HepG2 (cell line): ENCODE results near the gene PDE4D. TPM values are rescaled to one million over a fixed set of nuclear protein-coding genes. Genes with fewer than 3 reads are reported as not detected.

ENCODE experiments used
- ATAC-seq: fragments of 200-7000 bp; cut with Tn5 transposase; 3 replicates; pipeline ENCODE4 v1.9.1; 2020; ENCODE audit warnings: mild to moderate bottlenecking, moderate library complexity
- BruUV-seq: library from RNA; stranded (reverse); fragments of 400-500 nt; replicated peaks from 2 replicates; lab custom pipeline; 2021; lab: Mats Ljungman, UMichigan
- CTCF ChIA-PET: fragments of 300-600 bp; formaldehyde crosslinking; extraction: SDS; loops from one replicate; lab custom pipeline; 2021; ENCODE audit warnings: low total read pairs, inconsistent platforms, low intra/inter-chr PET ratio; lab: Yijun Ruan, JAX
- POLR2A ChIA-PET: fragments of 350-600 bp; sonication (Branson Sonifier 250); formaldehyde crosslinking; loops from one replicate; lab custom pipeline; 2020; ENCODE audit warnings: antibody characterized with exemption, inconsistent platforms; lab: Yijun Ruan, JAX
- DNase-seq: peaks from one replicate; pipeline ENCODE4 v3.0.0-alpha.2; 2015; ENCODE audit warnings: low spot score
- FAIRE-seq: peaks from 3 replicates; lab custom pipeline; 2011; peaks lifted over from hg19 to GRCh38; lab: Jason Lieb, UNC
- H2AFZ ChIP-seq: one replicate; pipeline ENCODE4 v1.6.1; 2011; ENCODE audit warnings: low read length, inconsistent platforms
- H3K27ac ChIP-seq: fragments of 300-600 bp; 3 replicates; pipeline ENCODE4 v1.8.0; 2011; ENCODE audit warnings: mixed run types, mild to moderate bottlenecking, mixed read lengths, low read length, inconsistent platforms; ENCODE audit not compliant: insufficient read depth; ENCODE audit errors: extremely low read length
- H3K27me3 ChIP-seq, 2 experiments: fragments of 200-600 bp in 1 of 2; 2 replicates in 1 of 2; 3 replicates in 1 of 2; pipeline versions ENCODE4 v1.6.0 to v1.8.0; 2011; ENCODE audit warnings: low read length in 2 of 2, mild to moderate bottlenecking in 2 of 2, moderate library complexity in 2 of 2, inconsistent platforms in 1 of 2; ENCODE audit not compliant: insufficient read depth in 2 of 2, control insufficient read depth in 1 of 2
- H3K36me3 ChIP-seq, 2 experiments: fragments of 200-600 bp in 1 of 2; replicated peaks in 1 of 2; 2 replicates in 1 of 2; 3 replicates in 1 of 2; pipeline versions ENCODE4 v1.5.1 to v1.8.0; 2011; ENCODE audit warnings: low read length in 2 of 2, inconsistent platforms in 1 of 2; ENCODE audit not compliant: insufficient read depth in 2 of 2, control insufficient read depth in 1 of 2
- H3K4me1 ChIP-seq: 2 replicates; pipeline ENCODE4 v1.5.1; 2012; ENCODE audit warnings: low read length, inconsistent platforms; ENCODE audit not compliant: insufficient read depth
- H3K4me2 ChIP-seq: 2 replicates; pipeline ENCODE4 v1.6.0; 2011; ENCODE audit warnings: low read depth, low read length, inconsistent platforms
- H3K4me3 ChIP-seq, 3 experiments: fragments of 200-600 bp in 1 of 3; sonication (generic), shearing (Covaris generic) in 1 of 3; replicated peaks in 1 of 3; 2 replicates each; pipeline ENCODE4 v1.5.1; 2011 to 2016; ENCODE audit warnings: low read length in 3 of 3, inconsistent platforms in 2 of 3, low read depth in 2 of 3, mild to moderate bottlenecking in 2 of 3, control low read depth in 1 of 3, mixed read lengths in 1 of 3; ENCODE audit not compliant: insufficient read depth in 1 of 3
- H3K79me2 ChIP-seq: one replicate; pipeline ENCODE4 v1.6.1; 2011; ENCODE audit warnings: low read length, inconsistent platforms; ENCODE audit not compliant: insufficient read depth
- H3K9ac ChIP-seq: 2 replicates; pipeline ENCODE4 v1.6.0; 2011; ENCODE audit warnings: mild to moderate bottlenecking, low read depth, low read length, inconsistent platforms; ENCODE audit not compliant: insufficient read depth
- H3K9me3 ChIP-seq: 2 replicates; pipeline ENCODE4 v1.5.1; 2012; ENCODE audit warnings: mild to moderate bottlenecking, low read length
- H4K20me1 ChIP-seq: 2 replicates; pipeline ENCODE4 v1.6.0; 2011; ENCODE audit warnings: inconsistent platforms, mild to moderate bottlenecking, low read length, moderate library complexity; ENCODE audit not compliant: insufficient read depth
- ATF2 ChIP-seq: sonication (generic); formaldehyde crosslinking; IDR thresholded peaks from 2 replicates; pipeline ENCODE4 v1.4.0; 2020; ENCODE audit warnings: missing genetic modification reagents
- CBX1 ChIP-seq: IDR thresholded peaks from one replicate; pipeline ENCODE4 v1.6.1; 2016; ENCODE audit warnings: antibody characterized with exemption, low read depth
- FOXJ3 ChIP-seq: sonication (generic); formaldehyde crosslinking; IDR thresholded peaks from 2 replicates; pipeline ENCODE4 v1.4.0; 2020; ENCODE audit warnings: missing genetic modification reagents, mild to moderate bottlenecking, borderline replicate concordance
- FOXO1 ChIP-seq: sonication (generic); formaldehyde crosslinking; IDR thresholded peaks from 2 replicates; pipeline ENCODE4 v1.4.0; 2020; ENCODE audit warnings: missing genetic modification reagents
- JDP2 ChIP-seq: sonication (generic); formaldehyde crosslinking; IDR thresholded peaks from 2 replicates; pipeline ENCODE4 v1.8.1; 2022; ENCODE audit warnings: missing genetic modification reagents, borderline replicate concordance
- PHB2 ChIP-seq: fragments of 450-650 bp; IDR thresholded peaks from 2 replicates; pipeline ENCODE4 v1.6.1; 2018; ENCODE audit not compliant: partially characterized antibody
- STAT5B ChIP-seq: sonication (generic); formaldehyde crosslinking; IDR thresholded peaks from 2 replicates; pipeline ENCODE4 v1.4.0; 2020; ENCODE audit warnings: missing genetic modification reagents
- TEF ChIP-seq: sonication (generic); formaldehyde crosslinking; IDR thresholded peaks from 2 replicates; pipeline ENCODE4 v1.5.0; 2020; ENCODE audit warnings: missing genetic modification reagents
- ZBTB21 ChIP-seq: sonication (generic); formaldehyde crosslinking; IDR thresholded peaks from 2 replicates; pipeline ENCODE4 v1.4.0; 2020; ENCODE audit warnings: missing genetic modification reagents
- ZNF431 ChIP-seq: sonication (generic); formaldehyde crosslinking; IDR thresholded peaks from 2 replicates; pipeline ENCODE4 v1.9.0; 2022; ENCODE audit warnings: missing genetic modification reagents, low read depth, mild to moderate bottlenecking, borderline replicate concordance
- ZNF773 ChIP-seq: sonication (generic); formaldehyde crosslinking; IDR thresholded peaks from 2 replicates; pipeline ENCODE4 v1.4.0; 2020; ENCODE audit warnings: missing genetic modification reagents, borderline replicate concordance
- ZNF878 ChIP-seq: sonication (generic); formaldehyde crosslinking; IDR thresholded peaks from 2 replicates; pipeline ENCODE4 v1.8.1; 2023; ENCODE audit warnings: mild to moderate bottlenecking, missing genetic modification reagents, moderate library complexity
- WGBS: methylation state at CpG from one replicate; pipeline ENCODE4 v1.1.6; 2017; ENCODE audit warnings: low lambda C conversion rate; 5-methylcytosine and 5-hydroxymethylcytosine counted together
- in situ Hi-C: cut with HindIII; loops from 2 replicates; pipeline ENCODE4 v1.10.0; 2017; ENCODE audit warnings: low pct_unique_long_range_greater_than_20kb; ENCODE audit not compliant: extremely low pct_ligation_motif_present
- intact Hi-C: fragments of 100-400 bp; cut with micrococcal nuclease; formaldehyde crosslinking; loops from one replicate; pipeline ENCODE4 v1.10.0; 2022; ENCODE audit not compliant: unreplicated experiment
- polyA plus RNA-seq, 8 experiments: library from polyadenylated mRNA; depleted of rRNA in 3 of 8; stranded (reverse) in 7 of 8; unstranded in 1 of 8; fragments of >200 nt; fragmentation: Illumina TruSeq in 4 of 8; extraction: Trizol in 4 of 8; gene quantifications; 2 replicates each; pipeline versions ENCODE4 v1.2.1 to v1.2.3, GENCODE V29; 2011 to 2016; ENCODE audit warnings: low read depth in 4 of 8, missing spikeins in 1 of 8, mixed read lengths in 1 of 8; ENCODE audit not compliant: insufficient read depth in 1 of 8
- total RNA-seq, 5 experiments: library from RNA; depleted of rRNA; stranded (reverse); fragments of >200 nt; fragmentation: Illumina TruSeq; extraction: Trizol; gene quantifications; 2 replicates each; pipeline ENCODE4 v1.2.3, GENCODE V29; 2016; ENCODE audit warnings: low read depth in 1 of 5
- TF ChIP-seq, protein P1 (sequence below): sonication (generic); formaldehyde crosslinking; IDR thresholded peaks from 2 replicates; pipeline ENCODE4 v1.4.0; 2020; ENCODE audit warnings: missing genetic modification reagents

The PDE4D gene
- total and polyA plus RNA-seq, 2 of the 13 experiments (the other 11 are each of a cell fraction or from before 2014, with no cell fraction given): 7.0 to 12.2 TPM

DNA sequence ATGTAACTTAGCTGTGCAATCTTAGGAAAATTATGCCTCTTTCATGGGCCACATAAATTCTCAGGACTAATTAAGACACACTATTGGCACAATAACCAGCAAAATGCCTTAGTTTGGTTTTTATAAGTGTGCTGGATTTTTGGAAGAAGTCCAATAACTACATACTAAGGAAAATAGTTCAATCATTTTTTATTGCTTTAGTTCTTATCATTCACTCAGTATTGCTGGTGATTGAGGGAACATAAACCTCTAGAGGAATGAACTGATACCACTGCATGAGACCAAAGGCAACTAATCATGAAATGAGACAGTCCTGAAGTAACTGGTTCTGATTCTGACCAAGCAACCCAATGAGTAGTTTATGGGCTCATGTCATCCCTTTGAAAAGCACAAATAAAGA lies 571.5 kb downstream of the PDE4D start (continued):
- TF ChIP-seq FOXO1 (CRISPR knock-in tag): no peak
- no peak for TF ChIP-seq ZNF878 (CRISPR knock-in tag)
- TF ChIP-seq, protein P1, sequence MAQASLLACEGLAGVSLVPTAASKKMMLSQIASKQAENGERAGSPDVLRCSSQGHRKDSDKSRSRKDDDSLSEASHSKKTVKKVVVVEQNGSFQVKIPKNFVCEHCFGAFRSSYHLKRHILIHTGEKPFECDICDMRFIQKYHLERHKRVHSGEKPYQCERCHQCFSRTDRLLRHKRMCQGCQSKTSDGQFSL: no peak

DNA sequence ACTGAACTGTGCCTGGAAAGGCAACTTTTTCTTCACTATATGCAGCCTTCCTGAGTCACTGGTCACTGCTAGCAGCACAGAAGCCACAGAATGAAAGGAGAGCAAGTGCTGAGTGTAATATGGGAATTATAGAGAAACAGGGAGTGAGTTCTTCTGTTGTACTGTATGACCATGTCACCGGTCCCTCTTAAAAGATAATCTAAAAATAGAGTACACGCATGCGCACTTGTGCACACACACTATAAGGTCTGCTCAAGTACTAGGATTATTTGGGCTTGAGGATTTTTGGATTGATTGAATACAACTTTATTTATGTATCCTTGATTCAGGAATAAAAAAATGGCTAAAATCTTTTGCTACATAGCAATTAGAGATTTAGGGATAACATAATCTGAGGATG lies 571.9 kb downstream of the PDE4D start:
- no TSS peak for BruUV-seq
- intact Hi-C loops: no loop called here
- ChIA-PET CTCF (no interaction called here), POLR2A (no interaction called here)
- TF ChIP-seq STAT5B (CRISPR knock-in tag) (no peak), FOXJ3 (CRISPR knock-in tag) (no peak), ZNF773 (CRISPR knock-in tag) (no peak)
- no peaks in the 10 kb centered on the region for H3K9me3 ChIP-seq
- H3K4me2 ChIP-seq: no peak overlapping the region
- H2AFZ ChIP-seq: no peak overlapping the region
- H4K20me1 ChIP-seq: no peaks in the 10 kb centered on the region
- H3K36me3 ChIP-seq: no peaks in the 10 kb centered on the region
- in situ Hi-C loops: no loop called here
- DNase-seq (no peak), ATAC-seq (no peak), FAIRE-seq (no peak)
- 100% methylated on average over 3 of the region's 3 CpGs for WGBS
- H3K4me1 ChIP-seq: peaks cover 12% of the 10 kb centered on the region
- H3K79me2 ChIP-seq: no peaks in the 10 kb centered on the region
- no peaks in the 10 kb centered on the region for H3K27me3 ChIP-seq
- no peak overlapping the region for H3K9ac ChIP-seq
- no peak overlapping the region for H3K4me3 ChIP-seq
- H3K27ac ChIP-seq: no peak overlapping the region

DNA sequence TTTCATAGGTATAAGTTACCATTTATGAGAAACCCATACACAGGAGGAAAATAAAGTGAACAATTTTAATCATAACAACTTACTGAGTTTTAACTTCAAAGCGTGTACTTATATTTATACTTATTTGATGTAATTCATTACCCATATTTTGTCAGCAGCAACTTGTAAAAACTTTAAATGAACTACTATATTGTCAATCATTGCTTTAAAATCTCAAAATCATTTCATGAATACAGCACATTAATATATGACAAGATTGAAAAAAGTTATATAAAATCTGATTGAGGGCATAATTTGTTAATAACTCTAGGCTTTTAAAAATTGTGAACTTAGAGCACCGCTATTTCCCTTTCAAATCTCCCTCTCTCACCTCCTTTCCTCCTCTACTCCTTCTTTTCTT lies 573.1 kb downstream of the PDE4D start:
- Histone ChIP-seq H3K27ac (no peak overlapping the region), H4K20me1 (no peaks in the 10 kb centered on the region), H3K9ac (no peak overlapping the region), H3K4me3 (no peak overlapping the region), H2AFZ (no peak overlapping the region), H3K4me2 (no peak overlapping the region), H3K27me3 (no peaks in the 10 kb centered on the region), H3K4me1 (peaks cover 10% of the 10 kb centered on the region), H3K9me3 (no peaks in the 10 kb centered on the region), H3K79me2 (no peaks in the 10 kb centered on the region), H3K36me3 (no peaks in the 10 kb centered on the region)
- 76% methylated on average over 2 of the region's 2 CpGs for WGBS
- FAIRE-seq (no peak), DNase-seq (no peak), ATAC-seq (no peak)
- intact Hi-C loops: no loop called here
- ChIA-PET POLR2A (no interaction called here), CTCF (no interaction called here)
- in situ Hi-C loops: no loop called here
- no TSS peak for BruUV-seq
- no peak for TF ChIP-seq PHB2
- TF ChIP-seq JDP2 (CRISPR knock-in tag): no peak
- TF ChIP-seq ZBTB21 (CRISPR knock-in tag): no peak
- TF ChIP-seq CBX1: no peak
- TF ChIP-seq TEF (CRISPR knock-in tag): no peak
- no peak for TF ChIP-seq ATF2 (CRISPR knock-in tag)
- no peak for TF ChIP-seq ZNF431 (CRISPR knock-in tag)
